ENCODE data around the gene JPT2.
"Not testable (repeated sequence)": the region's sequence is repeated elsewhere in the genome, so short reads cannot be mapped to it uniquely, and the experiment has no call there.

The JPT2 gene

GRCh38 chr16:1710811-1711507 is 32.9 kb downstream of the JPT2 start:
- no peak for DNase-seq

GRCh38 chr16:1712791-1713261 is 34.7 kb downstream of the JPT2 start:
- DNase-seq: no peak

GRCh38 chr16:1713331-1713730 is 35.3 kb downstream of the JPT2 start:
- no peak for DNase-seq

- no peak for DNase-seq
These were observed 35.9 kb downstream of the JPT2 start for GRCh38 chr16:1713933-1714332.

GRCh38 chr16:1715220-1715619 is 37.1 kb downstream of the JPT2 start:
- no peak for DNase-seq

- DNase-seq: not testable (repeated sequence)
These were observed 40.2 kb downstream of the JPT2 start for GRCh38 chr16:1718236-1718635.

- DNase-seq: not testable (repeated sequence)
These were observed 41.6 kb downstream of the JPT2 start for GRCh38 chr16:1719559-1720229.

- no peak for DNase-seq
These were observed 43.3 kb downstream of the JPT2 start for GRCh38 chr16:1721372-1721771.

GRCh38 chr16:1723450-1724147 is 45.5 kb downstream of the JPT2 start:
- no peak for DNase-seq

GRCh38 chr16:1724491-1724890 is 46.4 kb downstream of the JPT2 start:
- no peak for DNase-seq

- DNase-seq: no peak
These were observed 48.8 kb downstream of the JPT2 start for GRCh38 chr16:1726661-1727502.

GRCh38 chr16:1727651-1728624 is 49.9 kb downstream of the JPT2 start:
- DNase-seq: no peak

GRCh38 chr16:1729026-1729425 is 50.9 kb downstream of the JPT2 start:
- no peak for DNase-seq

GRCh38 chr16:1729445-1729844 is 51.4 kb downstream of the JPT2 start:
- DNase-seq: no peak

- DNase-seq: no peak
These were observed 53.0 kb downstream of the JPT2 start for GRCh38 chr16:1731073-1731472.

GRCh38 chr16:1731603-1732002 is 53.5 kb downstream of the JPT2 start:
- DNase-seq: no peak

GRCh38 chr16:1732071-1732470 is 54.0 kb downstream of the JPT2 start:
- DNase-seq: no peak

- not testable (repeated sequence) for DNase-seq
These were observed 54.5 kb downstream of the JPT2 start for GRCh38 chr16:1732551-1732987.

- DNase-seq: no peak
These were observed 56.0 kb downstream of the JPT2 start for GRCh38 chr16:1734123-1734522.

GRCh38 chr16:1734816-1735215 is 56.7 kb downstream of the JPT2 start:
- no peak for DNase-seq

- DNase-seq: no peak
These were observed 62.2 kb downstream of the JPT2 start for GRCh38 chr16:1740234-1740633.
